K562 (cell line): ENCODE data around the gene DAP. TPM values are rescaled to one million over a fixed set of nuclear protein-coding genes. Genes with fewer than 3 reads are reported as not detected.

Source experiments
- C11orf30 ChIP-seq: fragments of 450-650 bp; IDR thresholded peaks from 2 replicates; pipeline ENCODE4 v1.6.1; 2016; ENCODE audit warnings: low read depth, mild to moderate bottlenecking
- EZH2 ChIP-seq: IDR thresholded peaks from 2 replicates; pipeline ENCODE4 v1.6.1; 2012; ENCODE audit warnings: low read depth, mild to moderate bottlenecking, inconsistent platforms, low read length, borderline replicate concordance
- FIP1L1 ChIP-seq: fragments of 200-400 bp; formaldehyde crosslinking; IDR thresholded peaks from 2 replicates; pipeline ENCODE4 v1.6.1; 2018; ENCODE audit warnings: mild to moderate bottlenecking, low read depth, low read length; ENCODE audit not compliant: poor library complexity, severe bottlenecking
- HDAC1 ChIP-seq, 2 experiments: fragments of 450-650 bp; IDR thresholded peaks; 2 replicates each; pipeline ENCODE4 v1.6.1; 2016 to 2017; ENCODE audit warnings: inconsistent platforms in 1 of 2, mild to moderate bottlenecking in 1 of 2, moderate library complexity in 1 of 2
- HNRNPH1 ChIP-seq: fragments of 200-400 bp; formaldehyde crosslinking; optimal IDR thresholded peaks from 2 replicates; pipeline ENCODE3; 2017; ENCODE audit warnings: low read depth, mild to moderate bottlenecking, low read length, moderate library complexity
- KLF13 ChIP-seq: fragments of 450-650 bp; IDR thresholded peaks from 2 replicates; pipeline ENCODE4 v1.6.1; 2016; ENCODE audit warnings: missing genetic modification characterization, low read depth, mild to moderate bottlenecking, missing compliant biosample characterization, moderate library complexity, borderline replicate concordance
- KLF6 ChIP-seq: fragments of 250-450 bp; sonication (Bioruptor Pico); IDR thresholded peaks from 2 replicates; pipeline ENCODE4 v1.4.0; 2020; ENCODE audit warnings: mild to moderate bottlenecking, moderate library complexity, borderline replicate concordance
- LCOR ChIP-seq: sonication (generic); formaldehyde crosslinking; IDR thresholded peaks from 2 replicates; pipeline ENCODE4 v1.8.0; 2022; ENCODE audit warnings: mild to moderate bottlenecking, missing genetic modification reagents
- MNT ChIP-seq, 2 experiments: fragments of 450-650 bp; conservative IDR thresholded peaks; 2 replicates each; pipeline ENCODE4 v1.6.1; 2017; ENCODE audit warnings: mild to moderate bottlenecking in 2 of 2, moderate library complexity in 2 of 2
- POLR2A ChIP-seq: fragments of 450-650 bp; conservative IDR thresholded peaks from 2 replicates; pipeline ENCODE4 v1.6.1; 2016
- STAG1 ChIP-seq: sonication (generic); formaldehyde crosslinking; IDR thresholded peaks from 2 replicates; pipeline ENCODE4 v1.5.0; 2020; ENCODE audit warnings: missing genetic modification reagents, borderline replicate concordance
- STAT5A ChIP-seq: IDR thresholded peaks from 2 replicates; pipeline ENCODE4 v1.6.1; 2012; ENCODE audit warnings: low read length, inconsistent platforms, borderline replicate concordance
- STAT6 ChIP-seq: sonication (generic); formaldehyde crosslinking; IDR thresholded peaks from 2 replicates; pipeline ENCODE4 v1.8.1; 2023; ENCODE audit warnings: mild to moderate bottlenecking, missing genetic modification reagents
- TBP ChIP-seq: optimal IDR thresholded peaks from 2 replicates; pipeline ENCODE3; 2011; ENCODE audit warnings: low read depth, low read length, improper control_type of control experiment
- ZNF146 ChIP-seq: IDR thresholded peaks from one replicate; pipeline ENCODE4 v1.6.1; 2018; ENCODE audit warnings: missing compliant biosample characterization; ENCODE audit not compliant: unreplicated experiment
- ZNF23 ChIP-seq: fragments of 250-450 bp; sonication (Bioruptor Pico); IDR thresholded peaks from 2 replicates; pipeline ENCODE4 v1.4.0; 2020; ENCODE audit warnings: mild to moderate bottlenecking
- polyA plus RNA-seq, 8 experiments: library from polyadenylated mRNA; depleted of rRNA in 4 of 8; stranded (reverse) in 5 of 8; unstranded in 3 of 8; fragments of >200 nt; fragmentation: Nextera tagmentation in 2 of 8; fragmentation: Illumina TruSeq in 1 of 8; extraction: Ambion mirVana in 2 of 8; extraction: Trizol in 1 of 8; gene quantifications; 2 replicates each; pipeline versions ENCODE4 v1.2.1 to v1.2.3, GENCODE V29; 2011 to 2014; ENCODE audit warnings: inconsistent platforms in 1 of 8, missing spikeins in 1 of 8
- total RNA-seq, 7 experiments: library from RNA; depleted of rRNA in 6 of 7; stranded (reverse); fragments of >200 nt in 6 of 7; fragmentation: Illumina TruSeq in 2 of 7; extraction: Trizol in 2 of 7; gene quantifications; 2 replicates each; pipeline versions ENCODE4 v1.2.1 to v1.2.3, GENCODE V29; 2011 to 2021; ENCODE audit warnings: low replicate concordance in 1 of 7
- TF ChIP-seq, protein P1 (sequence below), 2 experiments: fragments of 450-650 bp in 1 of 2; sonication (generic) in 1 of 2; formaldehyde crosslinking in 1 of 2; IDR thresholded peaks in 1 of 2; conservative IDR thresholded peaks in 1 of 2; 2 replicates each; pipeline versions ENCODE4 v1.6.1 to v1.8.1; 2016 to 2023; ENCODE audit warnings: mild to moderate bottlenecking in 2 of 2, moderate library complexity in 2 of 2, inconsistent platforms in 1 of 2, missing genetic modification reagents in 1 of 2
- TF ChIP-seq, protein P2 (sequence below): fragments of 450-650 bp; formaldehyde crosslinking; IDR thresholded peaks from 2 replicates; pipeline ENCODE4 v1.4.0; 2020; ENCODE audit warnings: mild to moderate bottlenecking, moderate library complexity
- TF ChIP-seq, protein P3 (sequence below): fragments of 250-450 bp; sonication (Bioruptor Pico); IDR thresholded peaks from 2 replicates; pipeline ENCODE4 v1.8.0; 2022; ENCODE audit warnings: moderate library complexity, mild to moderate bottlenecking, inconsistent platforms

Gene DAP
- total and polyA plus RNA-seq, 9 of the 15 experiments (the other 6 are each of a cell fraction or from before 2014, with no cell fraction given), result 14.1 to 151 (median 34.5) TPM

- TF ChIP-seq STAT6 (CRISPR knock-in tag), result no peak
- TF ChIP-seq POLR2A, result no peak; the same call in 1 of the 2 replicates
- 0 out of 4 replicates have a peak, but pooled peaks of 1 of the 2 experiments have one; percentile 39 for TF ChIP-seq MNT (conservative IDR thresholded peaks at IDR 0.05)
- no peak for TF ChIP-seq ZNF23 (CRISPR knock-in tag)
- TF ChIP-seq, protein P1, sequence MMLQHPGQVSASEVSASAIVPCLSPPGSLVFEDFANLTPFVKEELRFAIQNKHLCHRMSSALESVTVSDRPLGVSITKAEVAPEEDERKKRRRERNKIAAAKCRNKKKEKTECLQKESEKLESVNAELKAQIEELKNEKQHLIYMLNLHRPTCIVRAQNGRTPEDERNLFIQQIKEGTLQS (IDR thresholded peaks at IDR 0.05), result no peak
- TF ChIP-seq, protein P1 (CRISPR knock-in tag; conservative IDR thresholded peaks at IDR 0.05), result no peak
- no peak for TF ChIP-seq KLF13
- TF ChIP-seq KLF6 (CRISPR knock-in tag), result no peak
- peak; percentile 14; the same call in 1 of the 2 replicates for TF ChIP-seq STAT5A
- TF ChIP-seq STAG1 (CRISPR knock-in tag), result no peak
- TF ChIP-seq HNRNPH1, result no peak
- TF ChIP-seq TBP, result no peak
- 0 out of 2 replicates have a peak, but pooled peaks have one; percentile 41 for TF ChIP-seq LCOR (CRISPR knock-in tag)
- no peak for TF ChIP-seq C11orf30
- TF ChIP-seq, protein P2, sequence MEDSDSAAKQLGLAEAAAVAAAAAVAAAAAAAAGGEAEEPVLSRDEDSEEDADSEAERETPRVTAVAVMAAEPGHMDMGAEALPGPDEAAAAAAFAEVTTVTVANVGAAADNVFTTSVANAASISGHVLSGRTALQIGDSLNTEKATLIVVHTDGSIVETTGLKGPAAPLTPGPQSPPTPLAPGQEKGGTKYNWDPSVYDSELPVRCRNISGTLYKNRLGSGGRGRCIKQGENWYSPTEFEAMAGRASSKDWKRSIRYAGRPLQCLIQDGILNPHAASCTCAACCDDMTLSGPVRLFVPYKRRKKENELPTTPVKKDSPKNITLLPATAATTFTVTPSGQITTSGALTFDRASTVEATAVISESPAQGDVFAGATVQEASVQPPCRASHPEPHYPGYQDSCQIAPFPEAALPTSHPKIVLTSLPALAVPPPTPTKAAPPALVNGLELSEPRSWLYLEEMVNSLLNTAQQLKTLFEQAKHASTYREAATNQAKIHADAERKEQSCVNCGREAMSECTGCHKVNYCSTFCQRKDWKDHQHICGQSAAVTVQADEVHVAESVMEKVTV (CRISPR knock-in tag), result no peak
- TF ChIP-seq, protein P3, sequence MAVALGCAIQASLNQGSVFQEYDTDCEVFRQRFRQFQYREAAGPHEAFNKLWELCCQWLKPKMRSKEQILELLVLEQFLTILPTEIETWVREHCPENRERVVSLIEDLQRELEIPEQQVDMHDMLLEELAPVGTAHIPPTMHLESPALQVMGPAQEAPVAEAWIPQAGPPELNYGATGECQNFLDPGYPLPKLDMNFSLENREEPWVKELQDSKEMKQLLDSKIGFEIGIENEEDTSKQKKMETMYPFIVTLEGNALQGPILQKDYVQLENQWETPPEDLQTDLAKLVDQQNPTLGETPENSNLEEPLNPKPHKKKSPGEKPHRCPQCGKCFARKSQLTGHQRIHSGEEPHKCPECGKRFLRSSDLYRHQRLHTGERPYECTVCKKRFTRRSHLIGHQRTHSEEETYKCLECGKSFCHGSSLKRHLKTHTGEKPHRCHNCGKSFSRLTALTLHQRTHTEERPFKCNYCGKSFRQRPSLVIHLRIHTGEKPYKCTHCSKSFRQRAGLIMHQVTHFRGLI (CRISPR knock-in tag), result no peak
- TF ChIP-seq EZH2, result no peak
- TF ChIP-seq FIP1L1, result no peak
- no peak for TF ChIP-seq HDAC1 (IDR thresholded peaks at IDR 0.05)
- TF ChIP-seq ZNF146 (CRISPR knock-in tag), result no peak
Measured at GRCh38 chr5:10726179-10726912, 34.7 kb downstream of the DAP start (continued).
